IMR-90 (cell line): Measurements from ENCODE around the gene CLK2. TPM values are rescaled to one million over a fixed set of nuclear protein-coding genes. Genes with fewer than 3 reads are reported as not detected.

ENCODE experiments used
- ATAC-seq: fragments of 200-7000 bp; cut with Tn5 transposase; 2 replicates; pipeline ENCODE4 v1.9.1; 2020; ENCODE audit warnings: low read depth, mild to moderate bottlenecking, moderate library complexity
- BruUV-seq: library from RNA; stranded (reverse); fragments of 400-500 nt; replicated peaks from 2 replicates; lab custom pipeline; 2021; lab: Mats Ljungman, UMichigan
- CTCF ChIA-PET: fragments of 300-600 bp; formaldehyde crosslinking; extraction: SDS; loops from one replicate; lab custom pipeline; 2021; ENCODE audit warnings: antibody characterized with exemption; lab: Yijun Ruan, JAX
- POLR2A ChIA-PET: fragments of 300-600 bp; sonication (Branson Sonifier 250); formaldehyde crosslinking; loops from one replicate; lab custom pipeline; 2022; ENCODE audit warnings: antibody characterized with exemption; ENCODE audit not compliant: unreplicated experiment; lab: Charles Lee
- DNase-seq: peaks from one replicate; pipeline ENCODE4 v3.0.0; 2013
- H2AFZ ChIP-seq: replicated peaks from 2 replicates; pipeline ENCODE3; 2013; ENCODE audit warnings: low read length, mild to moderate bottlenecking; ENCODE audit not compliant: poor library complexity
- H2AK5ac ChIP-seq: 2 replicates; pipeline ENCODE4 v1.6.1; 2013; ENCODE audit warnings: low read depth, low read length, inconsistent platforms
- H2AK9ac ChIP-seq: replicated peaks from 2 replicates; pipeline ENCODE3; 2013; ENCODE audit warnings: mild to moderate bottlenecking, low read depth, low read length, moderate library complexity; ENCODE audit not compliant: poor library complexity
- H2BK120ac ChIP-seq: 2 replicates; pipeline ENCODE4 v1.6.1; 2013; ENCODE audit warnings: low read depth, low read length, inconsistent platforms
- H2BK15ac ChIP-seq: 3 replicates; pipeline ENCODE4 v1.6.1; 2013; ENCODE audit warnings: low read depth, low read length, inconsistent platforms
- H2BK20ac ChIP-seq: 2 replicates; pipeline ENCODE4 v1.6.1; 2013; ENCODE audit warnings: low read depth, mild to moderate bottlenecking, inconsistent platforms, low read length, moderate library complexity
- H2BK5ac ChIP-seq: 2 replicates; pipeline ENCODE4 v1.6.1; 2013; ENCODE audit warnings: mild to moderate bottlenecking, low read depth, low read length, inconsistent platforms; ENCODE audit not compliant: poor library complexity, severe bottlenecking
- H3K14ac ChIP-seq: replicated peaks from 2 replicates; pipeline ENCODE4 v1.6.1; 2013; ENCODE audit warnings: low read depth, low read length, inconsistent platforms
- H3K18ac ChIP-seq: 2 replicates; pipeline ENCODE4 v1.6.1; 2013; ENCODE audit warnings: low read depth, low read length, control low read depth
- H3K23ac ChIP-seq: 2 replicates; pipeline ENCODE4 v1.6.1; 2013; ENCODE audit warnings: low read depth, low read length, inconsistent platforms
- H3K27ac ChIP-seq: 2 replicates; pipeline ENCODE4 v1.5.1; 2013; ENCODE audit warnings: mild to moderate bottlenecking, control low read depth, low read length; ENCODE audit not compliant: insufficient read depth
- H3K27me3 ChIP-seq: 2 replicates; pipeline ENCODE4 v1.6.1; 2013; ENCODE audit warnings: low read length; ENCODE audit not compliant: control insufficient read depth, insufficient read depth
- H3K36me3 ChIP-seq: 2 replicates; pipeline ENCODE4 v1.6.1; 2013; ENCODE audit warnings: low read length, mixed read lengths; ENCODE audit not compliant: control insufficient read depth, insufficient read depth
- H3K4ac ChIP-seq: 2 replicates; pipeline ENCODE4 v1.6.1; 2013; ENCODE audit warnings: low read depth, low read length, inconsistent platforms
- H3K4me1 ChIP-seq: 2 replicates; pipeline ENCODE4 v1.6.1; 2013; ENCODE audit warnings: low read length, mixed read lengths; ENCODE audit not compliant: control insufficient read depth, insufficient read depth
- H3K4me2 ChIP-seq: 2 replicates; pipeline ENCODE4 v1.6.1; 2013; ENCODE audit warnings: low read depth, mild to moderate bottlenecking, control low read depth, low read length, moderate library complexity
- H3K4me3 ChIP-seq: 2 replicates; pipeline ENCODE4 v1.5.1; 2013; ENCODE audit warnings: low read depth, mild to moderate bottlenecking, control low read depth, low read length, moderate library complexity; ENCODE audit not compliant: insufficient read depth
- H3K56ac ChIP-seq: 2 replicates; pipeline ENCODE4 v1.6.1; 2013; ENCODE audit warnings: low read length, inconsistent platforms; ENCODE audit not compliant: insufficient read depth; ENCODE audit errors: extremely low read depth
- H3K79me1 ChIP-seq, 2 experiments: 2 replicates each; pipeline ENCODE4 v1.6.1; 2013; ENCODE audit warnings: low read length in 2 of 2, inconsistent platforms in 1 of 2, low read depth in 1 of 2
- H3K9ac ChIP-seq: 2 replicates; pipeline ENCODE4 v1.6.1; 2013; ENCODE audit warnings: low read depth, low read length, control low read depth
- H3K9me1 ChIP-seq: 2 replicates; pipeline ENCODE4 v1.6.1; 2013; ENCODE audit warnings: low read length, inconsistent platforms; ENCODE audit not compliant: insufficient read depth
- H3K9me3 ChIP-seq: 2 replicates; pipeline ENCODE4 v1.6.1; 2013; ENCODE audit warnings: low read length; ENCODE audit not compliant: control insufficient read depth, insufficient read depth
- H4K20me1 ChIP-seq: 2 replicates; pipeline ENCODE4 v1.6.1; 2013; ENCODE audit warnings: low read length, inconsistent platforms; ENCODE audit not compliant: insufficient read depth
- H4K5ac ChIP-seq: 2 replicates; pipeline ENCODE4 v1.6.1; 2013; ENCODE audit warnings: mild to moderate bottlenecking, low read depth, low read length, control low read depth
- H4K8ac ChIP-seq, 2 experiments: 2 replicates each; pipeline ENCODE4 v1.6.1; 2013; ENCODE audit warnings: low read depth in 2 of 2, low read length in 2 of 2, control low read depth in 1 of 2, inconsistent platforms in 1 of 2
- H4K91ac ChIP-seq: 2 replicates; pipeline ENCODE4 v1.6.1; 2013; ENCODE audit warnings: low read depth, low read length, inconsistent platforms; ENCODE audit not compliant: insufficient read depth
- BHLHE40 ChIP-seq: fragments of 150-350 bp; IDR thresholded peaks from 2 replicates; pipeline ENCODE4 v1.6.1; 2016; ENCODE audit warnings: mild to moderate bottlenecking, low read depth, low read length
- CEBPB ChIP-seq: IDR thresholded peaks from 2 replicates; pipeline ENCODE4 v1.6.1; 2012; ENCODE audit warnings: low read depth, low read length, improper control_type of control experiment
- ELK1 ChIP-seq: fragments of 150-350 bp; IDR thresholded peaks from 2 replicates; pipeline ENCODE4 v1.6.1; 2016; ENCODE audit warnings: low read depth, mild to moderate bottlenecking, low read length, moderate library complexity, borderline replicate concordance
- FOS ChIP-seq: fragments of 150-350 bp; IDR thresholded peaks from 2 replicates; pipeline ENCODE4 v1.6.1; 2016; ENCODE audit warnings: low read depth, low read length
- MAFK ChIP-seq: IDR thresholded peaks from 2 replicates; pipeline ENCODE4 v1.6.1; 2012; ENCODE audit warnings: low read depth, low read length, improper control_type of control experiment
- MAZ ChIP-seq: IDR thresholded peaks from 2 replicates; pipeline ENCODE4 v1.6.1; 2012; ENCODE audit warnings: low read depth, mild to moderate bottlenecking, low read length, improper control_type of control experiment, moderate library complexity, borderline replicate concordance
- MXI1 ChIP-seq: IDR thresholded peaks from 2 replicates; pipeline ENCODE4 v1.6.1; 2012; ENCODE audit warnings: low read depth, mild to moderate bottlenecking, low read length, moderate library complexity, borderline replicate concordance
- POLR2A ChIP-seq: IDR thresholded peaks from 2 replicates; pipeline ENCODE4 v1.6.1; 2012; ENCODE audit warnings: mild to moderate bottlenecking, low read depth, low read length
- RCOR1 ChIP-seq: IDR thresholded peaks from 2 replicates; pipeline ENCODE4 v1.6.1; 2012; ENCODE audit warnings: mild to moderate bottlenecking, low read length, improper control_type of control experiment; ENCODE audit not compliant: insufficient replicate concordance
- RFX5 ChIP-seq: IDR thresholded peaks from 2 replicates; pipeline ENCODE4 v1.8.0; 2012; ENCODE audit warnings: low read depth, mild to moderate bottlenecking, low read length, moderate library complexity
- USF2 ChIP-seq: fragments of 150-350 bp; IDR thresholded peaks from 2 replicates; pipeline ENCODE4 v1.6.1; 2017; ENCODE audit warnings: mild to moderate bottlenecking, antibody characterized with exemption, low read length, low read depth
- WGBS, 2 experiments: methylation state at CpG; one replicate each; pipeline versions ENCODE4 v1.1.5 to v1.1.7; 2013; ENCODE audit warnings: missing lambda C conversion rate in 2 of 2; ENCODE audit not compliant: insufficient read length in 1 of 2; ENCODE audit errors: extremely low coverage in 2 of 2; 5-methylcytosine and 5-hydroxymethylcytosine counted together
- dilution Hi-C: fragments of 300-500 bp; cut with HindIII; formaldehyde crosslinking; loops from one replicate; pipeline ENCODE4 v1.14.3; 2018; ENCODE audit warnings: low sequenced_read_pairs; ENCODE audit not compliant: unreplicated experiment
- in situ Hi-C: fragments of 300-500 bp; cut with MboI; formaldehyde crosslinking; loops from 3 replicates; pipeline ENCODE4 v1.14.3; 2019; ENCODE audit warnings: low sequenced_read_pairs, inconsistent platforms, mixed read lengths
- intact Hi-C: fragments of 100-400 bp; cut with micrococcal nuclease; formaldehyde crosslinking; loops from 2 replicates; pipeline ENCODE4 v1.10.0; 2022
- polyA plus RNA-seq, 3 experiments: library from polyadenylated mRNA; depleted of rRNA; stranded (reverse); fragments of >200 nt; gene quantifications; 2 replicates each; pipeline ENCODE4 v1.2.3, GENCODE V29; 2012; ENCODE audit warnings: low replicate concordance in 1 of 3
- total RNA-seq: library from RNA; depleted of rRNA; stranded (reverse); fragments of >200 nt; gene quantifications from 2 replicates; pipeline ENCODE4 v1.2.3, GENCODE V29; 2012

The CLK2 gene
- total and polyA plus RNA-seq, 2 of the 4 experiments (the other 2 are of a cell fraction) = 19.7 to 61.2 TPM

GRCh38 chr1:155308493-155309422, 35.5 kb upstream of the CLK2 start, which contains the start of gene FDPS:
Gene FDPS, plus strand, starts transcription at chr1:155308866. Its CDS starts 924 bp downstream, at chr1:155309790.
- H3K27ac ChIP-seq = peak within 1 kb of the TSS; percentile 72
- H3K9me3 ChIP-seq = no peaks in the 10 kb centered on the region
- H3K14ac ChIP-seq = peak within 1 kb of the TSS; percentile 95
- H3K4me3 ChIP-seq = peak within 1 kb of the TSS; percentile 62
- peak; percentile 36; the same call in 1 of the 2 replicates for TF ChIP-seq MXI1
- no peak for TF ChIP-seq ELK1
- TF ChIP-seq RFX5 = peak; percentile 53; the same call in 1 of the 2 replicates
- TF ChIP-seq MAFK = no peak
- peak; percentile 30; the same call in 1 of the 2 replicates for TF ChIP-seq MAZ
- peak; percentile 90 for TF ChIP-seq USF2
- TF ChIP-seq FOS = no peak
- peak; percentile 84 for TF ChIP-seq BHLHE40
- peak; percentile 84 for TF ChIP-seq POLR2A
- TF ChIP-seq CEBPB = peak; percentile 56; the same call in 1 of the 2 replicates
- no peak for TF ChIP-seq RCOR1
- ChIA-PET CTCF (interaction anchor here (0.6 to 1.3 kb wide), 3 partner anchors 16 to 1536 kb away, joined by 3 to 4 read pairs (median 3); no protein-coding TSS in a partner anchor), POLR2A (no interaction called here)
- H2BK120ac ChIP-seq = peak within 1 kb of the TSS; percentile 52
- dilution Hi-C loops (no loop called here), in situ Hi-C loops (no loop called here), intact Hi-C loops (loop anchor here (1.0 to 5.0 kb wide), 2 partner anchors 31 to 46 kb away; partner anchors contain the start of genes HCN3 and SCAMP3)
- peak within 1 kb of the TSS; percentile 96 for H3K4me2 ChIP-seq
- H2AFZ ChIP-seq = peak within 1 kb of the TSS; percentile 95
- H4K91ac ChIP-seq = peak within 1 kb of the TSS; percentile 78
- peak within 1 kb of the TSS; percentile 74 for H4K5ac ChIP-seq
- H3K4ac ChIP-seq = peak within 1 kb of the TSS; percentile 85
- peaks cover 10% of the 10 kb centered on the region for H3K36me3 ChIP-seq
- H4K8ac ChIP-seq = peak within 1 kb of the TSS; percentile 70 to 100
- ATAC-seq (peak; percentile 99), DNase-seq (peak; percentile 99)
- H3K79me1 ChIP-seq = peaks cover 15 to 41% of the 10 kb centered on the region in 2 experiments
- H2BK5ac ChIP-seq = peak within 1 kb of the TSS; percentile 77
- peak within 1 kb of the TSS; percentile 88 for H3K9ac ChIP-seq
- peak within 1 kb of the TSS; percentile 81; the same call in 1 of the 2 replicates for H3K23ac ChIP-seq
- H4K20me1 ChIP-seq = no peaks in the 10 kb centered on the region
- H3K27me3 ChIP-seq = no peaks in the 10 kb centered on the region
- H2BK15ac ChIP-seq = peak within 1 kb of the TSS; percentile 20; the same call in 1 of the 3 replicates
- peak within 1 kb of the TSS; percentile 83 for H2AK5ac ChIP-seq
- H3K9me1 ChIP-seq = peaks cover 7% of the 10 kb centered on the region; the same call in 1 of the 2 replicates
- TSS peak; percentile 87 for BruUV-seq
- H3K18ac ChIP-seq = peak within 1 kb of the TSS; percentile 53; the same call in 1 of the 2 replicates
- 2% methylated on average over 32 of the region's 51 CpGs; no CpG with 5 or more reads in 1 of the 2 experiments for WGBS, 2 experiments
- H2AK9ac ChIP-seq = peak within 1 kb of the TSS; percentile 99
- H3K4me1 ChIP-seq = peaks cover 4% of the 10 kb centered on the region
- H3K56ac ChIP-seq = peak within 1 kb of the TSS; percentile 90
- H2BK20ac ChIP-seq = no peak within 1 kb of the TSS
